Ishikawa (cell line): ENCODE results near the gene TMEM184C.
A peak's percentile ranks its signal among the peaks of the same experiment; 100 is the strongest.

Experiments used
- CEBPB ChIP-seq: IDR thresholded peaks from 2 replicates; pipeline ENCODE4 v1.6.1; 2012
- CREB1 ChIP-seq: IDR thresholded peaks from 2 replicates; pipeline ENCODE4 v1.6.1; 2012; ENCODE audit warnings: low read depth
- EGR1 ChIP-seq: IDR thresholded peaks from 2 replicates; pipeline ENCODE4 v1.6.1; 2012
- EP300 ChIP-seq: IDR thresholded peaks from 2 replicates; pipeline ENCODE4 v1.6.1; 2012; ENCODE audit warnings: borderline replicate concordance
- MAX ChIP-seq: IDR thresholded peaks from 2 replicates; pipeline ENCODE4 v1.6.1; 2012
- RAD21 ChIP-seq: IDR thresholded peaks from 2 replicates; pipeline ENCODE4 v1.6.1; 2012; ENCODE audit warnings: low read depth
- TAF1 ChIP-seq: IDR thresholded peaks from 2 replicates; pipeline ENCODE4 v1.6.1; 2012; ENCODE audit warnings: low read depth, mild to moderate bottlenecking
- TCF12 ChIP-seq: IDR thresholded peaks from 2 replicates; pipeline ENCODE4 v1.6.1; 2012; ENCODE audit warnings: low read depth
- USF1 ChIP-seq: IDR thresholded peaks from 2 replicates; pipeline ENCODE4 v1.6.1; 2012
- YY1 ChIP-seq: IDR thresholded peaks from 2 replicates; pipeline ENCODE4 v1.6.1; 2012; ENCODE audit warnings: low read depth
- ZBTB7A ChIP-seq: IDR thresholded peaks from 2 replicates; pipeline ENCODE4 v1.6.1; 2012; ENCODE audit warnings: low read depth
- TF ChIP-seq, protein P1 (sequence below): IDR thresholded peaks from 2 replicates; pipeline ENCODE4 v1.6.1; 2012; ENCODE audit warnings: low read depth, mild to moderate bottlenecking

DNA sequence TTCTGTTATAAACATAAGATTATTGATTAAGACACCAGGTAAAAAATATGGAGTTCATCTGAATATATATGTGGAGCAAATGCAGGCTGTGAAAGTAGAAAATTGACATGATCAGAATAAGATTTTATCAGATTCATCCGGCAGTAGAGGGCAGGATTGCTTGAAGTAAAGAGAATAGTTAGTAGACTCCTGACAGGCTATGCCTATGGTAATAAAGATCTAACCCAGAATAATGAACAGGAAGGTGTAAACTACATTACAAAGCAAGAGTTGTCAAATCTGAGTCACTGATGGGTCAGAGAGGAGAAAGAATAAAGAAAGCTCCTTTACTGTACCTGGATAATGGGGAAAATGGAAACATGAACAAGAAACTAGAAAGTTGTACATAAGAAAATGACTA, 20.8 kb upstream of the TMEM184C start:
- TF ChIP-seq, protein P1, sequence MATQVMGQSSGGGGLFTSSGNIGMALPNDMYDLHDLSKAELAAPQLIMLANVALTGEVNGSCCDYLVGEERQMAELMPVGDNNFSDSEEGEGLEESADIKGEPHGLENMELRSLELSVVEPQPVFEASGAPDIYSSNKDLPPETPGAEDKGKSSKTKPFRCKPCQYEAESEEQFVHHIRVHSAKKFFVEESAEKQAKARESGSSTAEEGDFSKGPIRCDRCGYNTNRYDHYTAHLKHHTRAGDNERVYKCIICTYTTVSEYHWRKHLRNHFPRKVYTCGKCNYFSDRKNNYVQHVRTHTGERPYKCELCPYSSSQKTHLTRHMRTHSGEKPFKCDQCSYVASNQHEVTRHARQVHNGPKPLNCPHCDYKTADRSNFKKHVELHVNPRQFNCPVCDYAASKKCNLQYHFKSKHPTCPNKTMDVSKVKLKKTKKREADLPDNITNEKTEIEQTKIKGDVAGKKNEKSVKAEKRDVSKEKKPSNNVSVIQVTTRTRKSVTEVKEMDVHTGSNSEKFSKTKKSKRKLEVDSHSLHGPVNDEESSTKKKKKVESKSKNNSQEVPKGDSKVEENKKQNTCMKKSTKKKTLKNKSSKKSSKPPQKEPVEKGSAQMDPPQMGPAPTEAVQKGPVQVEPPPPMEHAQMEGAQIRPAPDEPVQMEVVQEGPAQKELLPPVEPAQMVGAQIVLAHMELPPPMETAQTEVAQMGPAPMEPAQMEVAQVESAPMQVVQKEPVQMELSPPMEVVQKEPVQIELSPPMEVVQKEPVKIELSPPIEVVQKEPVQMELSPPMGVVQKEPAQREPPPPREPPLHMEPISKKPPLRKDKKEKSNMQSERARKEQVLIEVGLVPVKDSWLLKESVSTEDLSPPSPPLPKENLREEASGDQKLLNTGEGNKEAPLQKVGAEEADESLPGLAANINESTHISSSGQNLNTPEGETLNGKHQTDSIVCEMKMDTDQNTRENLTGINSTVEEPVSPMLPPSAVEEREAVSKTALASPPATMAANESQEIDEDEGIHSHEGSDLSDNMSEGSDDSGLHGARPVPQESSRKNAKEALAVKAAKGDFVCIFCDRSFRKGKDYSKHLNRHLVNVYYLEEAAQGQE = no peak
- TF ChIP-seq TAF1 (no peak), EP300 (no peak), ZBTB7A (no peak), MAX (no peak), YY1 (no peak), RAD21 (peak; percentile 47; the same call in 1 of the 2 replicates), CREB1 (no peak), TCF12 (no peak), CEBPB (no peak), USF1 (no peak), EGR1 (no peak)
